CD14-positive monocyte (primary cell): ENCODE results near the gene PORCN. TPM values are rescaled to one million over a fixed set of nuclear protein-coding genes. Genes with fewer than 3 reads are reported as not detected.
A peak's percentile ranks its signal among the peaks of the same experiment; 100 is the strongest.
"Not testable (repeated sequence)": the region's sequence is repeated elsewhere in the genome, so short reads cannot be mapped to it uniquely, and the experiment has no call there.

Source experiments
- DNase-seq, 3 donors: peaks; one replicate each; pipeline ENCODE4 v3.0.0-alpha.2; 2011 to 2022
- H2AFZ ChIP-seq: 2 replicates; pipeline ENCODE4 v1.6.0; 2012; ENCODE audit warnings: mild to moderate bottlenecking, low read depth, low read length, inconsistent platforms; ENCODE audit not compliant: insufficient read depth, poor library complexity, severe bottlenecking
- H3K27ac ChIP-seq, 2 donors: 1 replicate in 1 of 2; 2 replicates in 1 of 2; pipeline ENCODE4 v1.5.1; 2012 to 2013; ENCODE audit warnings: low read length in 2 of 2, control low read depth in 1 of 2, inconsistent platforms in 1 of 2, low read depth in 1 of 2, mild to moderate bottlenecking in 1 of 2
- H3K27me3 ChIP-seq, 2 donors: one replicate each; pipeline versions ENCODE4 v1.6.0 to v1.6.1; 2011 to 2013; ENCODE audit warnings: low read length in 2 of 2; ENCODE audit not compliant: control insufficient read depth in 2 of 2, insufficient read depth in 2 of 2
- H3K36me3 ChIP-seq, 2 donors: replicated peaks in 1 of 2; 1 replicate in 1 of 2; 2 replicates in 1 of 2; pipeline versions ENCODE4 v1.5.1 to v1.6.1; 2012 to 2013; ENCODE audit warnings: low read length in 2 of 2, control low read depth in 1 of 2, inconsistent platforms in 1 of 2, mild to moderate bottlenecking in 1 of 2; ENCODE audit not compliant: insufficient read depth in 2 of 2, control insufficient read depth in 1 of 2
- H3K4me1 ChIP-seq, 2 donors: 1 replicate in 1 of 2; 2 replicates in 1 of 2; pipeline versions ENCODE4 v1.5.1 to v1.6.1; 2012 to 2013; ENCODE audit warnings: low read length in 2 of 2, control low read depth in 1 of 2, inconsistent platforms in 1 of 2, mild to moderate bottlenecking in 1 of 2, moderate library complexity in 1 of 2; ENCODE audit not compliant: insufficient read depth in 2 of 2, control insufficient read depth in 1 of 2
- H3K4me2 ChIP-seq: replicated peaks from 2 replicates; pipeline ENCODE3; 2012; ENCODE audit warnings: low read length, moderate library complexity, mild to moderate bottlenecking; ENCODE audit not compliant: poor library complexity, severe bottlenecking; ENCODE audit errors: extremely low read depth
- H3K4me3 ChIP-seq, 3 experiments: fragments of 200-600 bp in 1 of 3; sonication (generic) in 1 of 3; replicated peaks in 1 of 3; 1 replicate in 2 of 3; 2 replicates in 1 of 3; pipeline ENCODE4 v1.5.1; 2011 to 2013; ENCODE audit warnings: low read length in 3 of 3, mild to moderate bottlenecking in 3 of 3, control low read depth in 2 of 3, low read depth in 2 of 3, inconsistent platforms in 1 of 3, moderate library complexity in 1 of 3
- H3K79me2 ChIP-seq: 2 replicates; pipeline ENCODE4 v1.6.0; 2012; ENCODE audit warnings: mild to moderate bottlenecking, control low read depth, inconsistent platforms, low read length, moderate library complexity; ENCODE audit not compliant: insufficient read depth
- H3K9ac ChIP-seq: 2 replicates; pipeline ENCODE4 v1.6.0; 2017; ENCODE audit warnings: low read length, mild to moderate bottlenecking; ENCODE audit not compliant: insufficient read depth, poor library complexity, severe bottlenecking
- H3K9me3 ChIP-seq, 2 donors: replicated peaks in 1 of 2; 1 replicate in 1 of 2; 2 replicates in 1 of 2; pipeline versions ENCODE4 v1.5.1 to v1.6.1; 2012 to 2013; ENCODE audit warnings: low read length in 2 of 2, control low read depth in 1 of 2; ENCODE audit not compliant: control insufficient read depth in 1 of 2, insufficient read depth in 1 of 2
- H4K20me1 ChIP-seq: 2 replicates; pipeline ENCODE4 v1.6.0; 2012; ENCODE audit warnings: mild to moderate bottlenecking, low read length, control low read depth, moderate library complexity; ENCODE audit not compliant: insufficient read depth
- H3K27ac Mint-ChIP-seq, 7 donors: one replicate each; pipeline ENCODE4 v1.8.0; 2020; ENCODE audit warnings: mild to moderate bottlenecking in 7 of 7, mixed read lengths in 7 of 7, moderate library complexity in 6 of 7, inconsistent platforms in 2 of 7
- H3K27me3 Mint-ChIP-seq, 3 donors: one replicate each; pipeline ENCODE4 v1.8.0; 2021 to 2022; ENCODE audit warnings: low read depth in 3 of 3, mild to moderate bottlenecking in 3 of 3, mixed read lengths in 3 of 3, moderate library complexity in 3 of 3, inconsistent platforms in 1 of 3
- H3K36me3 Mint-ChIP-seq, 2 donors: one replicate each; pipeline ENCODE4 v1.8.0; 2020; ENCODE audit warnings: mixed read lengths in 2 of 2, inconsistent platforms in 1 of 2, mild to moderate bottlenecking in 1 of 2
- H3K4me1 Mint-ChIP-seq: one replicate; pipeline ENCODE4 v1.8.0; 2020; ENCODE audit warnings: mild to moderate bottlenecking, mixed read lengths
- H3K4me3 Mint-ChIP-seq, 2 donors: one replicate each; pipeline ENCODE4 v1.8.0; 2020; ENCODE audit warnings: mild to moderate bottlenecking in 2 of 2, mixed read lengths in 2 of 2, moderate library complexity in 1 of 2
- H3K9me3 Mint-ChIP-seq, 7 donors: one replicate each; pipeline ENCODE4 v1.8.0; 2020 to 2022; ENCODE audit warnings: mixed read lengths in 7 of 7, mild to moderate bottlenecking in 6 of 7, moderate library complexity in 6 of 7, inconsistent platforms in 2 of 7
- CTCF ChIP-seq: fragments of 200-600 bp; IDR thresholded peaks from one replicate; pipeline ENCODE4 v1.8.0; 2022; ENCODE audit warnings: antibody characterized with exemption, mild to moderate bottlenecking
- WGBS: methylation state at CpG from one replicate; pipeline ENCODE4 v1.1.5; 2013; ENCODE audit warnings: missing lambda C conversion rate; ENCODE audit not compliant: insufficient coverage; 5-methylcytosine and 5-hydroxymethylcytosine counted together
- intact Hi-C, 2 donors: fragments of 100-400 bp; cut with micrococcal nuclease; formaldehyde crosslinking; loops; one replicate each; pipeline versions ENCODE4 v1.15.0 to v1.15.1; 2023
- polyA plus RNA-seq, 3 donors: library from polyadenylated mRNA; depleted of rRNA in 1 of 3; unstranded in 2 of 3; stranded (reverse) in 1 of 3; fragments of 300-500 nt in 2 of 3; fragments of >200 nt in 1 of 3; fragmentation: Illumina TruSeq in 2 of 3; gene quantifications; 1 replicate in 2 of 3; 2 replicates in 1 of 3; pipeline ENCODE4 v1.2.3, GENCODE V29; 2012 to 2021

Gene PORCN
- polyA plus RNA-seq, 3 donors: 7.5 to 10.5 (median 7.8) TPM

GRCh38 chrX:48516285-48516684 is 7.5 kb downstream of the PORCN start:
- Histone ChIP-seq H3K36me3 (no peaks in the 10 kb centered on the region), H4K20me1 (no peaks in the 10 kb centered on the region), H3K27ac (no peak overlapping the region), H2AFZ (no peak overlapping the region), H3K27me3 (no peaks in the 10 kb centered on the region), H3K9ac (no peak overlapping the region), H3K9me3 (no peaks in the 10 kb centered on the region), H3K79me2 (no peaks in the 10 kb centered on the region), H3K4me2 (no peak overlapping the region), H3K4me1 (peaks cover 2 to 4% of the 10 kb centered on the region in 2 donors), H3K4me3 (no peak overlapping the region)
- Mint-ChIP-seq H3K9me3 (peaks cover 0 to 6% (median 0%) of the 10 kb centered on the region in 7 donors), H3K4me3 (no peak overlapping the region), H3K4me1 (peaks cover 8% of the 10 kb centered on the region), H3K27me3 (peaks cover 0 to 3% (median 0%) of the 10 kb centered on the region in 3 donors), H3K36me3 (peaks cover 12 to 22% of the 10 kb centered on the region in 2 donors), H3K27ac (no peak overlapping the region)
- intact Hi-C loops: no loop called here
- 95% methylated on average over 6 of the region's 10 CpGs for whole genome bisulfite sequencing
- no peak for TF ChIP-seq CTCF
- no peak for DNase-seq

GRCh38 chrX:48516987-48517386 is 8.2 kb downstream of the PORCN start:
- peaks cover 2% of the 10 kb centered on the region for H3K79me2 ChIP-seq
- no peak for DNase-seq
- no peaks in the 10 kb centered on the region for H3K9me3 ChIP-seq
- no peaks in the 10 kb centered on the region for H3K27me3 ChIP-seq
- H4K20me1 ChIP-seq: no peaks in the 10 kb centered on the region
- H3K36me3 ChIP-seq: no peaks in the 10 kb centered on the region
- no peak overlapping the region for H2AFZ ChIP-seq
- H3K9ac ChIP-seq: no peak overlapping the region
- no peak for TF ChIP-seq CTCF
- Mint-ChIP-seq H3K4me1 (peaks cover 9% of the 10 kb centered on the region), H3K27me3 (peaks cover 0 to 3% (median 0%) of the 10 kb centered on the region in 3 donors), H3K36me3 (peaks cover 12 to 21% of the 10 kb centered on the region in 2 donors), H3K27ac (no peak overlapping the region), H3K9me3 (peaks cover 0 to 9% (median 0%) of the 10 kb centered on the region in 7 donors), H3K4me3 (no peak overlapping the region)
- H3K27ac ChIP-seq: no peak overlapping the region
- no peak overlapping the region for H3K4me3 ChIP-seq
- H3K4me1 ChIP-seq: peaks cover 3 to 6% of the 10 kb centered on the region in 2 donors
- no peak overlapping the region for H3K4me2 ChIP-seq
- intact Hi-C loops: no loop called here
- 70% methylated on average over 2 of the region's 5 CpGs for WGBS

GRCh38 chrX:48519481-48519880 is 10.7 kb downstream of the PORCN start:
- DNase-seq, H3K9ac ChIP-seq, intact Hi-C loops, H3K4me2 ChIP-seq, H3K36me3 ChIP-seq, H2AFZ ChIP-seq, H3K27ac ChIP-seq, H3K4me3 Mint-ChIP-seq, H3K27me3 Mint-ChIP-seq, H4K20me1 ChIP-seq, H3K4me3 ChIP-seq, H3K27me3 ChIP-seq, H3K9me3 ChIP-seq: not testable (repeated sequence)
- Mint-ChIP-seq H3K4me1 (peaks cover 20% of the 10 kb centered on the region), H3K9me3 (peaks cover 0 to 13% (median 2%) of the 10 kb centered on the region in 7 donors), H3K36me3 (peaks cover 10 to 17% of the 10 kb centered on the region in 2 donors), H3K27ac (peak overlapping the region in 3 of 7 donors; percentile 40 to 65 (median 41))
- no CpG with 5 or more reads among the region's 4 CpGs for WGBS
- Histone ChIP-seq H3K79me2 (peaks cover 15% of the 10 kb centered on the region), H3K4me1 (peaks cover 13 to 22% of the 10 kb centered on the region in 2 donors)
